VCaP (cell line): ENCODE measurements around the gene NPSR1.
"Not testable (repeated sequence)": the region's sequence is repeated elsewhere in the genome, so short reads cannot be mapped to it uniquely, and the experiment has no call there.

ENCODE experiments used
- H3K27ac ChIP-seq: fragments of 450-650 bp; 2 replicates; pipeline ENCODE4 v1.5.1; 2017
- CTCF ChIP-seq: fragments of 450-650 bp; conservative IDR thresholded peaks from 2 replicates; pipeline ENCODE4 v1.5.1; 2017; ENCODE audit warnings: mild to moderate bottlenecking, moderate library complexity

Gene NPSR1

GRCh38 chr7:34657632-34658268, at the start of gene NPSR1:
TSS of gene NPSR1 (plus strand) at chr7:34658218. CDS start at chr7:34658413, 195 bp downstream.
- TF ChIP-seq CTCF = no peak
- no peak within 1 kb of the TSS for H3K27ac ChIP-seq

- H3K27ac ChIP-seq = no peak overlapping the region
- no peak for TF ChIP-seq CTCF
Measured at GRCh38 chr7:34612661-34613060, 45.4 kb upstream of the NPSR1 start.

- no peak for TF ChIP-seq CTCF
- H3K27ac ChIP-seq = no peak overlapping the region
Measured at GRCh38 chr7:34620425-34620824, 37.6 kb upstream of the NPSR1 start.

GRCh38 chr7:34622182-34622581, 35.8 kb upstream of the NPSR1 start:
- H3K27ac ChIP-seq = no peak overlapping the region
- TF ChIP-seq CTCF = no peak

GRCh38 chr7:34622771-34623250, 35.2 kb upstream of the NPSR1 start:
- no peak overlapping the region for H3K27ac ChIP-seq
- no peak for TF ChIP-seq CTCF

GRCh38 chr7:34628618-34629017, 29.4 kb upstream of the NPSR1 start:
- H3K27ac ChIP-seq = not testable (repeated sequence)

- TF ChIP-seq CTCF = no peak
- no peak overlapping the region for H3K27ac ChIP-seq
Measured at GRCh38 chr7:34652809-34653208, 5.2 kb upstream of the NPSR1 start.

- no peak for TF ChIP-seq CTCF
- H3K27ac ChIP-seq = no peak overlapping the region
Measured at GRCh38 chr7:34653787-34654186, 4.2 kb upstream of the NPSR1 start.
